Upper lobe of left lung (tissue), 4 donors: Measurements from ENCODE around the gene INTS11.

Source experiments
- CTCF ChIP-seq, 6 experiments: fragments of 450-650 bp in 4 of 6; fragments of 200-600 bp in 2 of 6; sonication (generic) in 2 of 6; IDR thresholded peaks; one replicate each; pipeline ENCODE4 v1.5.1; 2016 to 2019; ENCODE audit warnings: antibody characterized with exemption in 6 of 6
- EP300 ChIP-seq, 4 donors: sonication (generic); formaldehyde crosslinking; IDR thresholded peaks; one replicate each; pipeline ENCODE4 v1.5.1; 2017; ENCODE audit warnings: antibody characterized with exemption in 4 of 4, control low read depth in 2 of 4
- POLR2A ChIP-seq, 4 donors: fragments of 450-650 bp; IDR thresholded peaks; one replicate each; pipeline ENCODE4 v1.5.1; 2016 to 2017; ENCODE audit warnings: antibody characterized with exemption in 4 of 4, mild to moderate bottlenecking in 2 of 4
- POLR2AphosphoS5 ChIP-seq, 2 donors: sonication (generic); formaldehyde crosslinking; IDR thresholded peaks; one replicate each; pipeline ENCODE4 v1.5.1; 2017; ENCODE audit warnings: antibody characterized with exemption in 2 of 2

DNA sequence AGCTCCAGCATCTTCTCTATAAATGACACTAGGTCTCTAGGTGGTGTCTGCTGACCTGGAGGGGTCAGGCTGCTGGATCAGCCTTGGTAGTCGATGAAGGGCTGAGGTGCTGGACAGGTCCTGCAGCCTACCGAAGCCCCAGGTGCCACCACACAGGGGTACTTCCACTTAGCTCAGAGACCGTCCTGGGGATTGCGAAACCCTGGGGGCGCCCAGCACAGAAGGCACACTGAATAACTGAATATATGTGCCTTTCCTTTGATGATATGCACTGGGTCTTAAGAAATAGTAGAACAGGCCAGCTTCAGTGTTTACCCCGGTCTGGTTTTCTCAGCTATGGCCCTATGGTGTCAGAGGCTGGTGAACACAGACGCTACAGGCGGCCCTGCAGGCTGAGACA, 61.7 kb downstream of the INTS11 start:
- no peak for TF ChIP-seq CTCF (IDR thresholded peaks at IDR 0.05)
- TF ChIP-seq POLR2AphosphoS5 (IDR thresholded peaks at IDR 0.05): no peak
- no peak for TF ChIP-seq POLR2A (IDR thresholded peaks at IDR 0.05)
- no peak for TF ChIP-seq EP300 (IDR thresholded peaks at IDR 0.05)
